Stomach (tissue), 4 donors: ENCODE measurements around the gene MICB.

ENCODE experiments used
- CTCF ChIP-seq, 7 experiments: fragments of 450-650 bp in 4 of 7; fragments of 200-600 bp in 3 of 7; sonication (generic) in 3 of 7; IDR thresholded peaks; one replicate each; pipeline ENCODE4 v1.5.1; 2016 to 2019; ENCODE audit warnings: antibody characterized with exemption in 7 of 7, control low read depth in 2 of 7, mild to moderate bottlenecking in 1 of 7
- EP300 ChIP-seq: sonication (generic); formaldehyde crosslinking; IDR thresholded peaks from one replicate; pipeline ENCODE4 v1.6.1; 2017; ENCODE audit warnings: antibody characterized with exemption
- POLR2A ChIP-seq, 4 donors: fragments of 450-650 bp; IDR thresholded peaks; one replicate each; pipeline ENCODE4 v1.6.1; 2016; ENCODE audit warnings: antibody characterized with exemption in 4 of 4, control low read depth in 2 of 4, mild to moderate bottlenecking in 1 of 4, moderate library complexity in 1 of 4
- POLR2AphosphoS5 ChIP-seq, 3 donors: sonication (generic); formaldehyde crosslinking; IDR thresholded peaks; one replicate each; pipeline ENCODE4 v1.6.1; 2016; ENCODE audit warnings: antibody characterized with exemption in 3 of 3

- TF ChIP-seq EP300, result no peak
- TF ChIP-seq CTCF (IDR thresholded peaks at IDR 0.05), result no peak
- TF ChIP-seq POLR2A (IDR thresholded peaks at IDR 0.05), result no peak
- no peak for TF ChIP-seq POLR2AphosphoS5 (IDR thresholded peaks at IDR 0.05)
Observed at GRCh38 chr6:31465718-31466117, 32.2 kb upstream of the MICB start.
